Measurements from ENCODE around the gene GLRX3. TPM values are rescaled to one million over a fixed set of nuclear protein-coding genes. Genes with fewer than 3 reads are reported as not detected.

Gene GLRX3
- total and polyA plus RNA-seq, 8 donors = 1.2 to 80.5 (median 63.7) TPM

- no peaks in the 10 kb centered on the region for H3K36me3 ChIP-seq
- no peak overlapping the region for H3K4me3 ChIP-seq
- no peaks in the 10 kb centered on the region for H3K4me1 ChIP-seq
- H3K27ac ChIP-seq = no peak overlapping the region
- intact Hi-C loops (cut with DNase I; ENCODE audit: low total_unique reads) = no loop called here
- DNase-seq = peak in 1 of 2 donors; percentile 2
- peaks cover 0 to 12% (median 0%) of the 10 kb centered on the region in 3 donors for H3K27me3 ChIP-seq
- H3K9me3 ChIP-seq = peaks cover 0 to 24% (median 18%) of the 10 kb centered on the region in 4 donors
- TF ChIP-seq POLR2A (IDR thresholded peaks at IDR 0.05) (no peak), POLR2AphosphoS5 (IDR thresholded peaks at IDR 0.05) (no peak), EP300 (IDR thresholded peaks at IDR 0.05) (no peak), CTCF (IDR thresholded peaks at IDR 0.05) (no peak)
- 60 to 73% (median 65%) methylated on average over 4 of the region's 4 CpGs for WGBS, 5 donors
These were observed 88.0 kb downstream of the GLRX3 start for GRCh38 chr10:130224228-130224627.

GRCh38 chr10:130226012-130226411 lies 89.8 kb downstream of the GLRX3 start:
- intact Hi-C loops (cut with DNase I; ENCODE audit: low total_unique reads) = no loop called here
- no peaks in the 10 kb centered on the region for H3K4me1 ChIP-seq
- no peak overlapping the region for H3K4me3 ChIP-seq
- no peak overlapping the region for H3K27ac ChIP-seq
- WGBS, 5 donors = 79 to 94% (median 91%) methylated on average over 3 of the region's 3 CpGs
- peaks cover 0 to 26% (median 20%) of the 10 kb centered on the region in 4 donors for H3K9me3 ChIP-seq
- TF ChIP-seq EP300 (IDR thresholded peaks at IDR 0.05) = no peak
- H3K27me3 ChIP-seq = peaks cover 0 to 12% (median 0%) of the 10 kb centered on the region in 3 donors
- peak in 1 of 2 donors; percentile 21 for DNase-seq
- no peaks in the 10 kb centered on the region for H3K36me3 ChIP-seq

GRCh38 chr10:130227883-130228282 lies 91.7 kb downstream of the GLRX3 start:
- 65 to 94% (median 80%) methylated on average over 2 of the region's 2 CpGs for WGBS, 5 donors
- TF ChIP-seq POLR2AphosphoS5 (IDR thresholded peaks at IDR 0.05) = no peak
- Histone ChIP-seq H3K9me3 (peaks cover 0 to 26% (median 20%) of the 10 kb centered on the region in 4 donors), H3K4me3 (no peak overlapping the region), H3K27ac (no peak overlapping the region), H3K4me1 (no peaks in the 10 kb centered on the region), H3K36me3 (no peaks in the 10 kb centered on the region), H3K27me3 (peaks cover 0 to 12% (median 0%) of the 10 kb centered on the region in 3 donors)
- intact Hi-C loops (cut with DNase I; ENCODE audit: low total_unique reads) = no loop called here
- DNase-seq = peak in 1 of 2 donors; percentile 2

Other genes starting within 250 kb of the GLRX3 start
- 1 to 10 TPM in 1 of 5 donors, under 1 TPM in 1, not detected in 3; 0.58 to 7.3 TPM for gene EBF3, start 172.1 kb upstream of the GLRX3 start, total RNA-seq
- under 1 TPM; 0.19 to 0.63 (median 0.31) TPM for gene EBF3, start 172.1 kb upstream of the GLRX3 start, polyA plus RNA-seq
- 1 to 10 TPM in 2 of 5 donors, under 1 TPM in 1, not detected in 2; 0.29 to 1.5 (median 1.3) TPM for gene C10orf143, start 25.6 kb upstream of the GLRX3 start, total RNA-seq
- gene C10orf143, start 25.6 kb upstream of the GLRX3 start, polyA plus RNA-seq = 10 to 100 TPM in 1 of 3 donors, 1 to 10 TPM in 2; 5.3 to 11.6 (median 7.6) TPM